Tibial artery (tissue), 4 donors: Measurements from ENCODE around the gene TXNRD1.

Source experiments
- DNase-seq, 2 donors: peaks; one replicate each; pipeline ENCODE4 v3.0.0-alpha.2; 2019
- H3K27ac ChIP-seq, 2 donors: fragments of 200-600 bp; sonication (generic) in 1 of 2; 1 replicate in 1 of 2; 2 replicates in 1 of 2; pipeline ENCODE4 v1.5.1; 2018 to 2019; ENCODE audit warnings: mild to moderate bottlenecking in 1 of 2
- H3K27me3 ChIP-seq, 2 donors: fragments of 200-600 bp; sonication (generic) in 1 of 2; one replicate each; pipeline versions ENCODE4 v1.5.1 to v1.6.0; 2016 to 2019
- H3K36me3 ChIP-seq, 3 donors: fragments of 200-600 bp; sonication (generic) in 2 of 3; one replicate each; pipeline ENCODE4 v1.5.1; 2016 to 2019; ENCODE audit warnings: mild to moderate bottlenecking in 2 of 3
- H3K4me1 ChIP-seq, 4 donors: fragments of 200-600 bp; sonication (generic) in 2 of 4; 1 replicate in 3 of 4; 2 replicates in 1 of 4; pipeline ENCODE4 v1.5.1; 2016 to 2019
- H3K4me3 ChIP-seq, 2 donors: fragments of 200-600 bp; sonication (generic) in 1 of 2; 1 replicate in 1 of 2; 2 replicates in 1 of 2; pipeline ENCODE4 v1.5.1; 2018 to 2019; ENCODE audit warnings: mild to moderate bottlenecking in 2 of 2
- H3K9me3 ChIP-seq, 3 donors: fragments of 200-600 bp; sonication (generic) in 1 of 3; one replicate each; pipeline ENCODE4 v1.5.1; 2016 to 2019
- intact Hi-C: fragments of 100-400 bp; cut with DNase I; formaldehyde crosslinking; loops from one replicate; pipeline ENCODE4 v1.15.0; 2023; ENCODE audit warnings: low total_unique reads
- TF ChIP-seq, protein P1 (sequence below), 2 experiments: fragments of 200-600 bp in 1 of 2; fragments of 450-650 bp in 1 of 2; IDR thresholded peaks; one replicate each; pipeline ENCODE4 v1.5.1; 2017 to 2019; ENCODE audit warnings: antibody characterized with exemption in 2 of 2, mild to moderate bottlenecking in 1 of 2, moderate library complexity in 1 of 2

Gene TXNRD1

GRCh38 chr12:104348283-104348993 is 132.9 kb downstream of the TXNRD1 start:
- Histone ChIP-seq H3K4me1 (peaks cover 0 to 31% (median 9%) of the 10 kb centered on the region in 4 donors), H3K9me3 (no peaks in the 10 kb centered on the region), H3K27ac (no peak overlapping the region), H3K27me3 (no peaks in the 10 kb centered on the region), H3K4me3 (no peak overlapping the region), H3K36me3 (peaks cover 72 to 94% (median 80%) of the 10 kb centered on the region in 3 donors)
- intact Hi-C loops, result no loop called here
- TF ChIP-seq, protein P1, sequence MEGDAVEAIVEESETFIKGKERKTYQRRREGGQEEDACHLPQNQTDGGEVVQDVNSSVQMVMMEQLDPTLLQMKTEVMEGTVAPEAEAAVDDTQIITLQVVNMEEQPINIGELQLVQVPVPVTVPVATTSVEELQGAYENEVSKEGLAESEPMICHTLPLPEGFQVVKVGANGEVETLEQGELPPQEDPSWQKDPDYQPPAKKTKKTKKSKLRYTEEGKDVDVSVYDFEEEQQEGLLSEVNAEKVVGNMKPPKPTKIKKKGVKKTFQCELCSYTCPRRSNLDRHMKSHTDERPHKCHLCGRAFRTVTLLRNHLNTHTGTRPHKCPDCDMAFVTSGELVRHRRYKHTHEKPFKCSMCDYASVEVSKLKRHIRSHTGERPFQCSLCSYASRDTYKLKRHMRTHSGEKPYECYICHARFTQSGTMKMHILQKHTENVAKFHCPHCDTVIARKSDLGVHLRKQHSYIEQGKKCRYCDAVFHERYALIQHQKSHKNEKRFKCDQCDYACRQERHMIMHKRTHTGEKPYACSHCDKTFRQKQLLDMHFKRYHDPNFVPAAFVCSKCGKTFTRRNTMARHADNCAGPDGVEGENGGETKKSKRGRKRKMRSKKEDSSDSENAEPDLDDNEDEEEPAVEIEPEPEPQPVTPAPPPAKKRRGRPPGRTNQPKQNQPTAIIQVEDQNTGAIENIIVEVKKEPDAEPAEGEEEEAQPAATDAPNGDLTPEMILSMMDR (IDR thresholded peaks at IDR 0.05), result no peak
- no peak for DNase-seq

- Histone ChIP-seq H3K27me3 (no peaks in the 10 kb centered on the region), H3K36me3 (peaks cover 71 to 92% (median 82%) of the 10 kb centered on the region in 3 donors)
- TF ChIP-seq, protein P1 (IDR thresholded peaks at IDR 0.05), result no peak
Observed at GRCh38 chr12:104348994-104349494, 133.5 kb downstream of the TXNRD1 start.

GRCh38 chr12:104350211-104351056 is 134.9 kb downstream of the TXNRD1 start:
- peaks cover 71 to 96% (median 90%) of the 10 kb centered on the region in 3 donors for H3K36me3 ChIP-seq
- no peak overlapping the region for H3K4me3 ChIP-seq
- no peaks in the 10 kb centered on the region for H3K9me3 ChIP-seq
- H3K27ac ChIP-seq, result no peak overlapping the region
- TF ChIP-seq, protein P1 (IDR thresholded peaks at IDR 0.05), result no peak
- peaks cover 0 to 12% (median 2%) of the 10 kb centered on the region in 4 donors for H3K4me1 ChIP-seq
- DNase-seq, result no peak
- no peaks in the 10 kb centered on the region for H3K27me3 ChIP-seq
- intact Hi-C loops, result no loop called here

More at GRCh38 chr12:104348994-104349494, 133.5 kb downstream of the TXNRD1 start:
- Histone ChIP-seq H3K27ac (no peak overlapping the region), H3K4me3 (no peak overlapping the region), H3K9me3 (no peaks in the 10 kb centered on the region), H3K4me1 (peaks cover 0 to 26% (median 6%) of the 10 kb centered on the region in 4 donors)
- intact Hi-C loops, result no loop called here
- DNase-seq, result no peak

- Histone ChIP-seq H3K4me3 (no peak overlapping the region), H3K9me3 (no peaks in the 10 kb centered on the region), H3K36me3 (peaks cover 64 to 87% (median 82%) of the 10 kb centered on the region in 3 donors), H3K4me1 (peaks cover 0 to 3% (median 0%) of the 10 kb centered on the region in 4 donors), H3K27me3 (no peaks in the 10 kb centered on the region), H3K27ac (no peak overlapping the region)
- DNase-seq, result no peak
- intact Hi-C loops, result no loop called here
- TF ChIP-seq, protein P1 (IDR thresholded peaks at IDR 0.05), result no peak
Observed at GRCh38 chr12:104351057-104351983, 135.7 kb downstream of the TXNRD1 start.
